SH-SY5Y (cell line): Measurements from ENCODE around the gene CAMSAP1.

Experiments used
- GATA2 ChIP-seq: IDR thresholded peaks from 2 replicates; pipeline ENCODE4 v1.6.1; 2011; ENCODE audit warnings: mild to moderate bottlenecking, low read depth, low read length
- GATA3 ChIP-seq: IDR thresholded peaks from 2 replicates; pipeline ENCODE4 v1.6.1; 2011; ENCODE audit warnings: low read depth, mild to moderate bottlenecking, low read length, moderate library complexity

GRCh38 chr9:135887585-135888050, 19.7 kb downstream of the CAMSAP1 start:
- TF ChIP-seq GATA3 (no peak), GATA2 (no peak)
